ENCODE measurements around the gene CARS1.
"Not testable (repeated sequence)": the region's sequence is repeated elsewhere in the genome, so short reads cannot be mapped to it uniquely, and the experiment has no call there.

Gene CARS1

GRCh38 chr11:3089236-3090061, 32.2 kb upstream of the CARS1 start:
- DNase-seq (ENCODE audit: low spot score): no peak

GRCh38 chr11:3088806-3089205, 31.6 kb upstream of the CARS1 start:
- DNase-seq (ENCODE audit: low spot score): no peak

GRCh38 chr11:3087821-3088800, 30.9 kb upstream of the CARS1 start:
- no peak for DNase-seq (ENCODE audit: low spot score)

GRCh38 chr11:3087373-3087772, 30.1 kb upstream of the CARS1 start:
- no peak for DNase-seq (ENCODE audit: low spot score)

- DNase-seq (ENCODE audit: low spot score): no peak
Measured at GRCh38 chr11:3086671-3087150, 29.5 kb upstream of the CARS1 start.

- no peak for DNase-seq (ENCODE audit: low spot score)
Measured at GRCh38 chr11:3086114-3086513, 28.9 kb upstream of the CARS1 start.

- DNase-seq (ENCODE audit: low spot score): no peak
Measured at GRCh38 chr11:3085052-3085451, 27.8 kb upstream of the CARS1 start.

GRCh38 chr11:3083321-3083720, 26.1 kb upstream of the CARS1 start:
- no peak for DNase-seq (ENCODE audit: low spot score)

- no peak for DNase-seq (ENCODE audit: low spot score)
Measured at GRCh38 chr11:3081386-3081751, 24.1 kb upstream of the CARS1 start.

GRCh38 chr11:3080733-3081385, 23.6 kb upstream of the CARS1 start:
- DNase-seq (ENCODE audit: low spot score): no peak

GRCh38 chr11:3080104-3080503, 22.9 kb upstream of the CARS1 start:
- no peak for DNase-seq (ENCODE audit: low spot score)

GRCh38 chr11:3077846-3078440, 20.7 kb upstream of the CARS1 start:
- no peak for DNase-seq (ENCODE audit: low spot score)

GRCh38 chr11:3077189-3077836, 20.1 kb upstream of the CARS1 start:
- no peak for DNase-seq (ENCODE audit: low spot score)

- DNase-seq (ENCODE audit: low spot score): no peak
Measured at GRCh38 chr11:3074912-3075589, 17.8 kb upstream of the CARS1 start.

GRCh38 chr11:3073029-3073435, 15.8 kb upstream of the CARS1 start:
- DNase-seq (ENCODE audit: low spot score): no peak

GRCh38 chr11:3069425-3069824, 12.2 kb upstream of the CARS1 start:
- DNase-seq (ENCODE audit: low spot score): no peak

- DNase-seq (ENCODE audit: low spot score): not testable (repeated sequence)
Measured at GRCh38 chr11:3066308-3066707, 9.1 kb upstream of the CARS1 start.

- not testable (repeated sequence) for DNase-seq (ENCODE audit: low spot score)
Measured at GRCh38 chr11:3064709-3065108, 7.5 kb upstream of the CARS1 start.

- not testable (repeated sequence) for DNase-seq (ENCODE audit: low spot score)
Measured at GRCh38 chr11:3063876-3064275, 6.7 kb upstream of the CARS1 start.

- not testable (repeated sequence) for DNase-seq (ENCODE audit: low spot score)
Measured at GRCh38 chr11:3063432-3063831, 6.2 kb upstream of the CARS1 start.

Measured in activated CD4-positive, alpha-beta T cell treated with anti-CD3 and anti-CD28 coated beads, Interleukin-2, Interleukin-4, amounts not matched to agents 100 ng/mL and 50 ng/mL, durations not matched to agents 16 hours and 8 hours (primary cell).